Ishikawa (cell line): ENCODE results near the gene RPL5.

Experiments
- CEBPB ChIP-seq: IDR thresholded peaks from 2 replicates; pipeline ENCODE4 v1.6.1; 2012
- CREB1 ChIP-seq: IDR thresholded peaks from 2 replicates; pipeline ENCODE4 v1.6.1; 2012; ENCODE audit warnings: low read depth
- EP300 ChIP-seq: IDR thresholded peaks from 2 replicates; pipeline ENCODE4 v1.6.1; 2012; ENCODE audit warnings: borderline replicate concordance
- FOXM1 ChIP-seq: IDR thresholded peaks from 2 replicates; pipeline ENCODE4 v1.6.1; 2012; ENCODE audit warnings: low read depth, borderline replicate concordance
- NFIC ChIP-seq: IDR thresholded peaks from 2 replicates; pipeline ENCODE4 v1.6.1; 2012
- RAD21 ChIP-seq: IDR thresholded peaks from 2 replicates; pipeline ENCODE4 v1.6.1; 2012; ENCODE audit warnings: low read depth
- TAF1 ChIP-seq: IDR thresholded peaks from 2 replicates; pipeline ENCODE4 v1.6.1; 2012; ENCODE audit warnings: low read depth, mild to moderate bottlenecking
- TEAD4 ChIP-seq: IDR thresholded peaks from 2 replicates; pipeline ENCODE4 v1.6.1; 2012
- YY1 ChIP-seq: IDR thresholded peaks from 2 replicates; pipeline ENCODE4 v1.6.1; 2012; ENCODE audit warnings: low read depth
- TF ChIP-seq, protein P1 (sequence below): IDR thresholded peaks from 2 replicates; pipeline ENCODE4 v1.6.1; 2012; ENCODE audit warnings: low read depth, mild to moderate bottlenecking
- TF ChIP-seq, protein P2 (sequence below): IDR thresholded peaks from 2 replicates; pipeline ENCODE4 v1.6.1; 2012

DNA sequence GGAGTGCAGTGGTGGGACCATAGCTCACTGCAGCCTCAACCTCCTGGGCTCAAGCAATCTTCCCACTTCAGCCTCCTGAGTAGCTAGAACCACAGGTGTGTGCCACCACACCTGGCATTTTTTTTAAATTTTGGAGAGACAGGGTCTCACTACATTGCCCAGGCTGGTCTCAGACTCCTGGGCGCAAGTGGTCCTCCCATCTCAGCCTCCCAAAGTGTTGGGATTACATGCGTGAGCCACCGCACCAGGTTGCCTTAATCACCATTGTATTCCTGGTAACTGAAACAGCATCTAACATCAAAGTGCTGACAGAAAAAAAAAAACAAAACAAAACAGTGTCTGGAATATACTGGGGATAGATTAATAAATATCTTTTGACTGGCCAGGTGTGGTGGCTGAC is 18.2 kb downstream of the RPL5 start:
- TF ChIP-seq, protein P1, sequence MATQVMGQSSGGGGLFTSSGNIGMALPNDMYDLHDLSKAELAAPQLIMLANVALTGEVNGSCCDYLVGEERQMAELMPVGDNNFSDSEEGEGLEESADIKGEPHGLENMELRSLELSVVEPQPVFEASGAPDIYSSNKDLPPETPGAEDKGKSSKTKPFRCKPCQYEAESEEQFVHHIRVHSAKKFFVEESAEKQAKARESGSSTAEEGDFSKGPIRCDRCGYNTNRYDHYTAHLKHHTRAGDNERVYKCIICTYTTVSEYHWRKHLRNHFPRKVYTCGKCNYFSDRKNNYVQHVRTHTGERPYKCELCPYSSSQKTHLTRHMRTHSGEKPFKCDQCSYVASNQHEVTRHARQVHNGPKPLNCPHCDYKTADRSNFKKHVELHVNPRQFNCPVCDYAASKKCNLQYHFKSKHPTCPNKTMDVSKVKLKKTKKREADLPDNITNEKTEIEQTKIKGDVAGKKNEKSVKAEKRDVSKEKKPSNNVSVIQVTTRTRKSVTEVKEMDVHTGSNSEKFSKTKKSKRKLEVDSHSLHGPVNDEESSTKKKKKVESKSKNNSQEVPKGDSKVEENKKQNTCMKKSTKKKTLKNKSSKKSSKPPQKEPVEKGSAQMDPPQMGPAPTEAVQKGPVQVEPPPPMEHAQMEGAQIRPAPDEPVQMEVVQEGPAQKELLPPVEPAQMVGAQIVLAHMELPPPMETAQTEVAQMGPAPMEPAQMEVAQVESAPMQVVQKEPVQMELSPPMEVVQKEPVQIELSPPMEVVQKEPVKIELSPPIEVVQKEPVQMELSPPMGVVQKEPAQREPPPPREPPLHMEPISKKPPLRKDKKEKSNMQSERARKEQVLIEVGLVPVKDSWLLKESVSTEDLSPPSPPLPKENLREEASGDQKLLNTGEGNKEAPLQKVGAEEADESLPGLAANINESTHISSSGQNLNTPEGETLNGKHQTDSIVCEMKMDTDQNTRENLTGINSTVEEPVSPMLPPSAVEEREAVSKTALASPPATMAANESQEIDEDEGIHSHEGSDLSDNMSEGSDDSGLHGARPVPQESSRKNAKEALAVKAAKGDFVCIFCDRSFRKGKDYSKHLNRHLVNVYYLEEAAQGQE: no peak
- no peak for TF ChIP-seq TAF1
- TF ChIP-seq CEBPB: no peak
- TF ChIP-seq, protein P2, sequence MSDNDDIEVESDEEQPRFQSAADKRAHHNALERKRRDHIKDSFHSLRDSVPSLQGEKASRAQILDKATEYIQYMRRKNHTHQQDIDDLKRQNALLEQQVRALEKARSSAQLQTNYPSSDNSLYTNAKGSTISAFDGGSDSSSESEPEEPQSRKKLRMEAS: no peak
- TF ChIP-seq YY1: no peak
- no peak for TF ChIP-seq FOXM1
- TF ChIP-seq RAD21: no peak
- no peak for TF ChIP-seq TEAD4
- no peak for TF ChIP-seq NFIC
- TF ChIP-seq EP300: no peak
- TF ChIP-seq CREB1: no peak
